ENCODE data around the gene SEC11A. TPM values are rescaled to one million over a fixed set of nuclear protein-coding genes. Genes with fewer than 3 reads are reported as not detected.

SEC11A gene
- total RNA-seq, 1 donor from 2014 or later, result 189 TPM

- Mint-ChIP-seq H3K4me1 (ENCODE audit: low read depth) (peaks cover 1% of the 10 kb centered on the region), H3K27me3 (no peaks in the 10 kb centered on the region), H3K4me3 (ENCODE audit: low read depth) (no peak overlapping the region), H3K9me3 (ENCODE audit: low read depth) (no peaks in the 10 kb centered on the region), H3K36me3 (ENCODE audit: insufficient read depth) (peaks cover 8% of the 10 kb centered on the region), H3K27ac (peak overlapping the region; percentile 86)
- no peak for TF ChIP-seq CTCF (IDR thresholded peaks at IDR 0.05; ENCODE audit: unreplicated experiment)
- no peak for DNase-seq (ENCODE audit: low spot score, unreplicated experiment)
These were observed 12.1 kb downstream of the SEC11A start for GRCh38 chr15:84703808-84704207.

GRCh38 chr15:84702961-84703482 is 12.9 kb downstream of the SEC11A start:
- H3K27me3 Mint-ChIP-seq, result no peaks in the 10 kb centered on the region
- H3K27ac Mint-ChIP-seq, result no peak overlapping the region
- no peaks in the 10 kb centered on the region for H3K4me1 Mint-ChIP-seq (ENCODE audit: low read depth)
- TF ChIP-seq CTCF (IDR thresholded peaks at IDR 0.05; ENCODE audit: unreplicated experiment), result no peak
- no peak overlapping the region for H3K4me3 Mint-ChIP-seq (ENCODE audit: low read depth)
- DNase-seq (ENCODE audit: low spot score, unreplicated experiment), result no peak
- peaks cover 3% of the 10 kb centered on the region for H3K36me3 Mint-ChIP-seq (ENCODE audit: insufficient read depth)
- H3K9me3 Mint-ChIP-seq (ENCODE audit: low read depth), result no peaks in the 10 kb centered on the region

GRCh38 chr15:84699538-84700191 is 16.3 kb downstream of the SEC11A start:
- Mint-ChIP-seq H3K4me1 (ENCODE audit: low read depth) (peaks cover 5% of the 10 kb centered on the region), H3K4me3 (ENCODE audit: low read depth) (no peak overlapping the region), H3K9me3 (ENCODE audit: low read depth) (no peaks in the 10 kb centered on the region), H3K27me3 (no peaks in the 10 kb centered on the region), H3K36me3 (ENCODE audit: insufficient read depth) (peaks cover 3% of the 10 kb centered on the region), H3K27ac (peak overlapping the region; percentile 52)
- no peak for DNase-seq (ENCODE audit: low spot score, unreplicated experiment)
- TF ChIP-seq CTCF (IDR thresholded peaks at IDR 0.05; ENCODE audit: unreplicated experiment), result no peak

GRCh38 chr15:84697236-84697990 is 18.5 kb downstream of the SEC11A start:
- peaks cover 2% of the 10 kb centered on the region for H3K36me3 Mint-ChIP-seq (ENCODE audit: insufficient read depth)
- DNase-seq (ENCODE audit: low spot score, unreplicated experiment), result no peak
- no peak for TF ChIP-seq CTCF (IDR thresholded peaks at IDR 0.05; ENCODE audit: unreplicated experiment)
- no peaks in the 10 kb centered on the region for H3K27me3 Mint-ChIP-seq
- peaks cover 5% of the 10 kb centered on the region for H3K4me1 Mint-ChIP-seq (ENCODE audit: low read depth)
- no peak overlapping the region for H3K4me3 Mint-ChIP-seq (ENCODE audit: low read depth)
- no peaks in the 10 kb centered on the region for H3K9me3 Mint-ChIP-seq (ENCODE audit: low read depth)
- no peak overlapping the region for H3K27ac Mint-ChIP-seq

- Mint-ChIP-seq H3K27me3 (no peaks in the 10 kb centered on the region), H3K36me3 (ENCODE audit: insufficient read depth) (peaks cover 4% of the 10 kb centered on the region), H3K27ac (no peak overlapping the region), H3K9me3 (ENCODE audit: low read depth) (no peaks in the 10 kb centered on the region), H3K4me3 (ENCODE audit: low read depth) (no peak overlapping the region), H3K4me1 (ENCODE audit: low read depth) (peaks cover 5% of the 10 kb centered on the region)
- no peak for DNase-seq (ENCODE audit: low spot score, unreplicated experiment)
- no peak for TF ChIP-seq CTCF (IDR thresholded peaks at IDR 0.05; ENCODE audit: unreplicated experiment)
These were observed 19.2 kb downstream of the SEC11A start for GRCh38 chr15:84696757-84697156.

All from progenitor cell of endocrine pancreas (in vitro differentiated cells).